Measurements from ENCODE around the gene POLR2J2.
"Not testable (repeated sequence)": the region's sequence is repeated elsewhere in the genome, so short reads cannot be mapped to it uniquely, and the experiment has no call there.

Gene POLR2J2

GRCh38 chr7:102671166-102671955, at the start of gene POLR2J2:
Gene POLR2J2, minus strand, starts transcription at chr7:102671663. Its CDS starts 62 bp downstream, at chr7:102671601.
- not testable (repeated sequence) for DNase-seq

GRCh38 chr7:102718491-102718890, 47.0 kb upstream of the POLR2J2 start:
- not testable (repeated sequence) for DNase-seq

- DNase-seq = not testable (repeated sequence)
Measured at GRCh38 chr7:102715718-102716117, 44.3 kb upstream of the POLR2J2 start.

- DNase-seq = not testable (repeated sequence)
Measured at GRCh38 chr7:102714774-102715522, 43.5 kb upstream of the POLR2J2 start.

DNA sequence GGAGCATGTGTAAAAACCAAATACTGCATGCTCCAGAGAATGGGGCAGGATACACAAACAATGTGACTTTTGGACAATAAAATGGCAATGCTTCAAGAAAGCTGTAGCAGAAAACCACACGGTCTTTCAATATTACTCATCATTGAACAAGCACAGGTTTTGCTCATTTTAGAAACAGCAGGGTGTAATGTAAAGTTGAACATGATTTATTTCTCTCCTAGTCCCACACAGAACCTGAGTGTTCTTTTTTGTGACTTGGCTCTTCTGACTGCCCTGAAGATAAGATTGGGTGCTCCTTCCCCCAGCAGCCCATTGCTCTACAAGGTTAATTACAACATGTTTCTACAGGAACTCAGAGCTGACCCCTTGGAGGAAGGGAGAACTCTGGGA, 42.2 kb upstream of the POLR2J2 start:
- DNase-seq = not testable (repeated sequence)

- DNase-seq = not testable (repeated sequence)
Measured at GRCh38 chr7:102713011-102713690, 41.7 kb upstream of the POLR2J2 start.

- not testable (repeated sequence) for DNase-seq
Measured at GRCh38 chr7:102698962-102699750, 27.7 kb upstream of the POLR2J2 start.

DNA sequence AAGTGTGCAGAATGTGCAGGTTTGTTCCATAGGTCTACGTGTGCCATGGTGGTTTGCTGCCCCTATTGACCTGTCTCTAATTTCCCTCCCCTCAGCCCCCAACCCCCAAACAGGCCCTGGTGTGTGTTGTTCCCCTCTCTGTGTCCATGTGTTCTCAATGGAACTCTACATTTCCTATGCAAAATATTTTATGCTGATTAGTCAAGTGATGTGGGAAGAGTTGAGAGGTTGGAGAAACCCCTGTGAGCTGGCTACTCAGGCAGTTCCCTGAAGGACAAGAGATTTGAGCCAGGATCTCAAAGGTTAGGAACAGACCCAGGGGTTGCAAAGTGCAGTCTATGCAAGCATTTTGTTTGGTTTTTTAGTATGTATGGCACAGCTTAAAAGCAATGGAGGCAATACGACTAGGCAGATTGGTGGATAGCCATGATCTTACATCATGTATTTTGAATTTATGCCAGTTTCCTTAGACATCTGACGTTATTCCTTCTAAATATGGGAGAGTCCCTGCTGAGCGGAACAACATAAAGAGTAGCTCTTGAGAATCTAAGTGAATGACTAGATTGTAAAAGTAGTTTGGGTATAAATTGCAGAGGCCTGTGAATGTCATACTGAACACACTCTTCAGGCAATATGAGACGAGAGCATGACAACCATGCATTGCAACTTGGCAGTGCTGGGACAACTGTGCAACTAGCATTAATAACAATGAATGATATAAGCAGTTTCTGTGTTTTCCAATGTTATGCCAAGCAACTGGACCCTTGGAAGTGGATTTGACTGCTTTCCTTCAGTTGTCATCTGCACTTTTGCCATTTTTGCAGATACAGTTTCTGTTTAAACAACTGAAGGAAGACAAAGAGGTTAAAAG, 26.4 kb upstream of the POLR2J2 start:
- not testable (repeated sequence) for DNase-seq

DNA sequence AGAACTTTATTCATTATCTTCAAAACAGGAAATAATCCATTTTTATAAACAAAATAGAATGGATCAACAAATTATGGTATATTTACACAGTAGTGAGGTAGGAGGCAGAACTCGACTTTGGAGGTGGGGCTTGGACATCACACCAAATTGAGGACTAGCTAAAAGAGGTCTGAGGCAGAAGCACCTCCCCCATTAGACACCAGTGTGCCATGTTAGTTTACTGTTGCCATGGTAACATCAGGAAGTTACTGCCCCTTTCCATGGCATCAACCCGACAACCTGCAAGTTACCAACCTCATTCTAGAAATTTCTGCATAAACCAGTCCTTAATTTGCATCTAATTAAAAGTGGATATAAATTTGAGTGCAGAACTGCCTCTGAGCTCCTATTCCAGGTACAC, 24.5 kb upstream of the POLR2J2 start:
- not testable (repeated sequence) for DNase-seq

DNA sequence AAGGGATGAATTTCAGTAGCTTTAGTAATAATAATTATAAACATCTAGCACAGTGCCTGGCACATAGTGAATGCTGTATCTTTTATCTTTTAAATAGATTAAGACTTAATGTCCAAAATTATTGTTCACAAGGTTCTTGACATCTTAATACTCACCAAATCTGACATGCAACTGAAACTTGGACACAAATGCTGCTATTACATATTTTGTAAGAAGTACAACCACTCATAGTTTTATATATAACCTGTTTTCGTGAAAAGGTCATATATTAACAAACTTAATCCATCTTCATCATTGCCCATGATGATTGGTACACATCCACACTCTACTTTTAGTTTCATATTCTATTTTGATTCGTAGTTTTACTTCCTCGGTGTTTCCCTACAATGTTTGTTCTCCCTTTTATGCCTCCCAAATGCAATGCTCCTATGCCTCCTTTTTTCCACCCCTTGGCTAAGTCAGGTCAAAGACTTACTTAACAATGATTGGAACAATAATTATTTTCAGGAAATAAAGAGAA, 23.6 kb upstream of the POLR2J2 start:
- not testable (repeated sequence) for DNase-seq

GRCh38 chr7:102694008-102694407, 22.5 kb upstream of the POLR2J2 start:
- not testable (repeated sequence) for DNase-seq

GRCh38 chr7:102690602-102691001, 19.1 kb upstream of the POLR2J2 start:
- not testable (repeated sequence) for DNase-seq

- DNase-seq = not testable (repeated sequence)
Measured at GRCh38 chr7:102689436-102690282, 18.2 kb upstream of the POLR2J2 start.

DNA sequence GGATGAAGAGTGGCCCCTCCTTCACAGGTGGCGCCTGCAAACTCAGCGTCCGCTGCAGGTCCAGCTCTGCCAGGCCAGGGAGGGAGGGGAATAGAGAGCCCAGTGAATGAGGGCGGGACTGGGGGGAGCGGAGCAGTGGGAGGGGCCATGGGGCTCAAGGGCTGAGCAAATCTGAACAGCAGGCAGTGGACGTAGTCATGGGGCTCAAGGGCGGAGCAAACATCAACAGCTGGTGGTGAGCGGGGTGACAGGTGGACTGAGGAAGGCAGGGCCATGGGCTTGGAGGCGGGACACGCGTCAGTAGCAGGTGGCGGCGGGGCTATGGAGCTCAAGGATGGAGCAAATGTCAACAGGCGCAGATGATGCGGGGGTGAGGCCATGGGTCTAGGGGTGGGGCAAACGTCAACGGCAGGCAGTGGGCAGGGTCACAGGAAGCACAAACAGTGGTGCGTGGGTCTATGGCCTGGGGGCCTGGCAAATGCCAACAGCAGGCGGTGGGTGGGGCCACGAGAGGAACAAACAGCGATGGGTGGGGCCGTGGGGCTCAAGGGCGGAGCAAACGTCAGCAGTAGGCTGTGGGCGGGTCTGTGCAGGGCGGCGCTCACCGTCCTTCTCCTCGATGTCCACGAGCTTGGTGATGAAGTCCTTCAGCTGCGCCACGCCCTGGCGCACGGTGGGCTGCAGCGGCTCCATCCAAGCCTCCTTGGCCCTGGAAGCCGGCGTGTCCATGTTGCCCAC, 17.0 kb upstream of the POLR2J2 start:
- not testable (repeated sequence) for DNase-seq

- not testable (repeated sequence) for DNase-seq
Measured at GRCh38 chr7:102682560-102682959, 11.1 kb upstream of the POLR2J2 start.

DNA sequence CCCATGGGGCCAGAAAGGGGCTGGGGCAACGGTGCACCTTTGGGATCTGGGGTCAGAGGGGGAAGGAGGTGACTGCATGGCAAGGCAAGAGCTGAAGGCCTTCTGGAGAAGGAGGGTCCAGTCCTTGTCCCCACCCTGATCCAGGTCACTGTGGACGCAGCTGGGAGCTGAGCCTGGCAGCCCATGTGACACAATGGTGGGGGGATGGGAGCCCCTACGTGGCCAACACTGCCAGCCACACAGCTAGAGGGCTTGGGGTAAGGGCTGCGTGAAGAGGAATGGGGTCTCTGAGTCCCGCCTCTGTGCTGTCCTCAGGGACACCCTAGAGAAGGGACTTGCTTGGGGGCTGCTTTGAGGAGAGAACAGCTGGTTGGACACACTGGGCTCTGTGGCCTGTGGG, 9.3 kb upstream of the POLR2J2 start:
- DNase-seq = not testable (repeated sequence)

GRCh38 chr7:102675545-102675944, 4.1 kb upstream of the POLR2J2 start:
- peak; percentile 3 for DNase-seq

DNA sequence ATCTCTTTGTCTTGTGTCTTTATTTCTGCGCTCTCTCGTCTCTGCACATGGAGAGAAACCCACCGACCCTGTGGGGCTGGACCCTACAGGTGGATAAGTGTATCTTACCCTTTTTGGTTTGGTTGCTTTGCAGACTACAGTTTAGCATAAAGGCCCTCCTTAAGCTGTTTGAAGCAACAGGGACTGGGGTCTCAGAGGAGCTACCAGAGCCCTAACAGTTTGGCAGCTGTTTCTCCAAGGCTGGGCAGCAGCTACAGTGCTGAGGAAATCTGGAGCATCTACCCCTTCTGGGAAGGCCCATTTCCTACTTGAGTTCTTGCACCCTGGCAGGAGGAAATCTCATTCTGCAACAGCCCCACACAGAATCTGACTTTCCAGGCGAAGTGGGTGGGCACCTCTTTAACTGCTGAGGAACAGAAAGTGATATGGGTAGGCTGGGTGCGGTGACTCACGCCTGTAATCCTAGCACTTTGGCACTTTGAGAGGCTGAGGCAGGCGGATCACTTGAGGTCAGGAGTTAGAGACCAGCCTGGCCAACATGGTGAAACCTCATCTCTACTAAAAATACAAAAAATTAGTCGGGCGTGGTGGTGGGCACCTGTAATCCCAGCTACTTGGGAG, 2.1 kb upstream of the POLR2J2 start:
- not testable (repeated sequence) for DNase-seq

DNA sequence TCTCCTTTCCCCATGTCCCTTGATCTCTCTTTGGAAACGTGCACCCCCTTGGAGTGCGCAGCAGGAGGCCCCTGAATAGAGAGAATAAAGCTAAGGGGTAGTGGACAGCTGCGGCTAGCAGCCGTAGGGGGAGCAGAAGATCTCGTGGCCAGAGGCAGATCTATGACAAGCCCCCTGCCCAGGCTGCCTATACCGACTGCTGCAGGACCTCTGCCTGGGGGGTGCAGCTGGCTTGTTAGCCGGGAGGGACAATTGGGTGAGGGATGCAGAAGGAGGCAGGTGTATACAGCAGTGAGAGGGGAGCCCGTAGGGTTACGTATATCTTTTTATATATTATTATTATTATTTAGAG, 469 bp upstream of the POLR2J2 start:
- not testable (repeated sequence) for DNase-seq
